Neutrophil (primary cell): Measurements from ENCODE around the gene SLC25A44.
A peak's percentile ranks its signal among the peaks of the same experiment; 100 is the strongest.

Source experiments
- H3K27ac ChIP-seq: fragments of 200-600 bp; sonication (generic); 2 replicates; pipeline ENCODE4 v1.5.1; 2016; ENCODE audit warnings: mild to moderate bottlenecking, moderate library complexity
- H3K27me3 ChIP-seq: fragments of 200-600 bp; sonication (generic); 2 replicates; pipeline ENCODE4 v1.6.0; 2016; ENCODE audit warnings: mild to moderate bottlenecking
- H3K36me3 ChIP-seq: fragments of 200-600 bp; sonication (generic); 2 replicates; pipeline ENCODE4 v1.5.1; 2017
- H3K4me1 ChIP-seq, 2 experiments: fragments of 200-600 bp in 1 of 2; sonication (generic) in 1 of 2; 1 replicate in 1 of 2; 2 replicates in 1 of 2; pipeline versions ENCODE4 v1.5.1 to v1.6.1; 2013 to 2016; ENCODE audit warnings: low read depth in 1 of 2, low read length in 1 of 2, mild to moderate bottlenecking in 1 of 2, moderate library complexity in 1 of 2; ENCODE audit not compliant: control insufficient read depth in 1 of 2, insufficient read depth in 1 of 2
- H3K4me3 ChIP-seq, 2 experiments: fragments of 200-600 bp in 1 of 2; sonication (generic) in 1 of 2; 1 replicate in 1 of 2; 2 replicates in 1 of 2; pipeline ENCODE4 v1.5.1; 2013 to 2016; ENCODE audit warnings: low read depth in 1 of 2, low read length in 1 of 2, mild to moderate bottlenecking in 1 of 2, moderate library complexity in 1 of 2
- H3K9me3 ChIP-seq: fragments of 200-600 bp; sonication (generic); 2 replicates; pipeline ENCODE4 v1.5.1; 2016
- TF ChIP-seq, protein P1 (sequence below): fragments of 200-600 bp; sonication (generic); IDR thresholded peaks from 2 replicates; pipeline ENCODE4 v1.5.1; 2016; ENCODE audit warnings: antibody characterized with exemption

The SLC25A44 gene

DNA sequence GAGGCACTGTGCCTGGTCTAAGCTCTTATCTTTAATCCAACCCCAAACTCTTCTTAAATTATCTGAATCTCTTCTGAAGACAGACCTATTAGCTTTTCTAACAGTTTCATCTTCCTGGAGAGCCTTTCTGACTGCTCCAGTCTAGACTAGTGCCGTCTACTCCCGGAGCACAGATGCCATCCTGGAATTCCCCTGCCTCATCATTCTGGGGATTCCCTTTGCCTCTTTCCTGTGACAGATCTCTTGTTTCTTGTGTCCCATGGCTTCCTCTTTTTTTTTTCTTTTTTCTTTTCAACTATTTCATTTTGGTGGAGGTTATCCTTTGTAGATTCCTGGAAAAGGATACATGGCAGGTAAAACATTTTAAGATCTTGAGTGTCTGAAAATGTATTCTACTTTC, 28.8 kb upstream of the SLC25A44 start:
- Histone ChIP-seq H3K27ac (peak overlapping the region; percentile 26), H3K4me3 (no peak overlapping the region), H3K4me1 (peaks cover 7 to 8% of the 10 kb centered on the region in 2 experiments), H3K27me3 (no peaks in the 10 kb centered on the region), H3K9me3 (no peaks in the 10 kb centered on the region), H3K36me3 (peaks cover 96% of the 10 kb centered on the region)
- TF ChIP-seq, protein P1, sequence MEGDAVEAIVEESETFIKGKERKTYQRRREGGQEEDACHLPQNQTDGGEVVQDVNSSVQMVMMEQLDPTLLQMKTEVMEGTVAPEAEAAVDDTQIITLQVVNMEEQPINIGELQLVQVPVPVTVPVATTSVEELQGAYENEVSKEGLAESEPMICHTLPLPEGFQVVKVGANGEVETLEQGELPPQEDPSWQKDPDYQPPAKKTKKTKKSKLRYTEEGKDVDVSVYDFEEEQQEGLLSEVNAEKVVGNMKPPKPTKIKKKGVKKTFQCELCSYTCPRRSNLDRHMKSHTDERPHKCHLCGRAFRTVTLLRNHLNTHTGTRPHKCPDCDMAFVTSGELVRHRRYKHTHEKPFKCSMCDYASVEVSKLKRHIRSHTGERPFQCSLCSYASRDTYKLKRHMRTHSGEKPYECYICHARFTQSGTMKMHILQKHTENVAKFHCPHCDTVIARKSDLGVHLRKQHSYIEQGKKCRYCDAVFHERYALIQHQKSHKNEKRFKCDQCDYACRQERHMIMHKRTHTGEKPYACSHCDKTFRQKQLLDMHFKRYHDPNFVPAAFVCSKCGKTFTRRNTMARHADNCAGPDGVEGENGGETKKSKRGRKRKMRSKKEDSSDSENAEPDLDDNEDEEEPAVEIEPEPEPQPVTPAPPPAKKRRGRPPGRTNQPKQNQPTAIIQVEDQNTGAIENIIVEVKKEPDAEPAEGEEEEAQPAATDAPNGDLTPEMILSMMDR, result no peak

DNA sequence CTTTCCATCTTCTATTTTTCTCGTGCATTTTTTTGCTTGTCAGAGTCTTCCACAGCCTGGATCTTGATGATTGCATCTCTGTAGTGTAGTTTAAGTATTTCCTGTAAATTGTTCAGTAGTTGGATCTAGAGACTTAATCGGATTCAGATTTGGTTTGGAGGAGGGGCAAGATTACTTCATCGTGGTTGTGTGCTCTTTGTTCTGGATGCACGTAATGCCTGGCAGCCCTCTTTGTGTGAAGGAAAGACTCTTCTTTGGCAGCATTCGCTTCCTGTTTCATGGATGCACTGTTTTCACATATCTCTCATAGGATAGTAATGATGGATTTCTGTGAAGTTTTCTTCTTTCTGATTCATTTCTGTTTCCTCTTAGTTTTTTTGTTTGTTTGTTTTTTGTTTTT, 26.4 kb upstream of the SLC25A44 start:
- Histone ChIP-seq H3K9me3 (no peaks in the 10 kb centered on the region), H3K4me1 (no peaks in the 10 kb centered on the region), H3K27ac (no peak overlapping the region), H3K4me3 (no peak overlapping the region), H3K36me3 (peaks cover 94% of the 10 kb centered on the region), H3K27me3 (no peaks in the 10 kb centered on the region)
- TF ChIP-seq, protein P1, result no peak

DNA sequence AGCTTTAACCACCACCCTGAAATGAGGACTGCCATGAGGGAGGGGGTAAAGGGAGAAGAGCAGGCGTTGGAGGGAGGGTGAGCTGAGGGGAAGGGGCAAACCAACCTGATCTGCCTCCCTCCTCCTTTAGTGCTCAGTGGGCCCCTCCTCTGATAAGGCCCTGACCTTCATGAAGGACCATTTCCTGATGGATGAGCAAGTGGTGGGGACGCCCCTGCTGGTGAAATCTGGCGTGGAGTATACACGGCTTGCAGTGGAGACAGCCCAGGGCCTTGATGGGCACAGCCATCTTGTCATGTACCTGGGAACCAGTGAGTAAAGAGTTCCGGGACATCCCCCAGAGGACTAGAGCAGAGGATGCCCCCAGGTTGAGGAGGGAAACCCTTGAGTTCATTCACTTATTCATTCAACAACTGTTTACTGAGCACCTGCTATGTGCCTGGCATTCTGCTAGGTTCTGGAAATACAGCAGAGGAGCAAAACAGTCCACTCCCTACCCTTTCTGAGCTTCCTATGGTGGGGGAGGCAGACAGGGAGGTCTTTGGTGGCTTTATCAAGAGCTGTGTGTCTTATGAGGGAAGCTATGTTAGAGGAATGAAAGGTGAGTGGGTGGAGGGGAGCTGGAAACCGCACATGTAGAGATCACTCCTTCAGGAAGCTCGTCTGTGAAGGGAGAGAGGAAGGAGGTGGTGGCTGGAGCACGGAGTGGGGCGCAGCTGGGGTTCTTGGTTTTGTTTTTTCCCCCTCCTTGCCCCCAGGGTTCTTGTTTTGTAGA, 21.0 kb upstream of the SLC25A44 start:
- Histone ChIP-seq H3K36me3 (peaks cover 95% of the 10 kb centered on the region), H3K4me3 (no peak overlapping the region), H3K9me3 (no peaks in the 10 kb centered on the region), H3K4me1 (no peaks in the 10 kb centered on the region), H3K27ac (no peak overlapping the region), H3K27me3 (no peaks in the 10 kb centered on the region)
- TF ChIP-seq, protein P1, result no peak

DNA sequence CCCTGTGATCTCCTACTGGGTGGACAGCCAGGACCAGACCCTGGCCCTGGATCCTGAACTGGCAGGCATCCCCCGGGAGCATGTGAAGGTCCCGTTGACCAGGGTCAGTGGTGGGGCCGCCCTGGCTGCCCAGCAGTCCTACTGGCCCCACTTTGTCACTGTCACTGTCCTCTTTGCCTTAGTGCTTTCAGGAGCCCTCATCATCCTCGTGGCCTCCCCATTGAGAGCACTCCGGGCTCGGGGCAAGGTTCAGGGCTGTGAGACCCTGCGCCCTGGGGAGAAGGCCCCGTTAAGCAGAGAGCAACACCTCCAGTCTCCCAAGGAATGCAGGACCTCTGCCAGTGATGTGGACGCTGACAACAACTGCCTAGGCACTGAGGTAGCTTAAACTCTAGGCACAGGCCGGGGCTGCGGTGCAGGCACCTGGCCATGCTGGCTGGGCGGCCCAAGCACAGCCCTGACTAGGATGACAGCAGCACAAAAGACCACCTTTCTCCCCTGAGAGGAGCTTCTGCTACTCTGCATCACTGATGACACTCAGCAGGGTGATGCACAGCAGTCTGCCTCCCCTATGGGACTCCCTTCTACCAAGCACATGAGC, 17.2 kb upstream of the SLC25A44 start:
- H3K4me3 ChIP-seq, result no peak overlapping the region
- TF ChIP-seq, protein P1, result no peak

DNA sequence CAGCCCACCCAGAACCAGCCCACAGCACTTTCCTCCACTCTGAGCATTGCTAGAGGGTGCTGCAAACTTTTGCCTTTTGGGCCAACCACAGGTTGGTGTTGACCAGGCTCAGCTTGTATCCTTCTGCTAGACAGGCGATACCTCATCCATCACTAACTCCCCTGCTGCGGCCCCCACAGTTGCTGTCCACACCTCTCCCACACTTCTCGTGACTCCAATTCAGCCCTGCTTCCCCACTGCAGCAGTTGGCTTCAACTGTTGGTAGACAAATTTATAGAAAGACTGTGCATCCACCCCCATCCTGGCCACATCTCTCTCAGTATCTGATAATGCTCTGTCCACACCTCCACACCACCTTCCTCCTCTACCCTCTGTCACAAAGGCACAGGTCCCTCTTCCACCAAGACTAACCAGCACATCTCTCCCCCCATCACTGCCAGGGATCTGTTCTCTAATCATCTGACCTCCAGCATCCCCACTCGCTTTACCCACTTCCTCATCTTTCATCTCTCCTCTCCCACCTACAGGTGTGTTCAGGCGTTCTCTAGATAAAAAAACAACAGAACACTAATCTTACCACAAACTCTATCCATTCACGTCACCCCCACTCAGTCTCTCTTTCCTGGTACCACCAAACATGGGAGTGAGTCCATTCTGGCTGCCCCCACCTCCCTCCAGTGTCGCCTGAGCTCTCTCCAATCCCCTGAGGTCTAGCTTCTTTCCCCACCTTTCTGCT, 15.8 kb upstream of the SLC25A44 start:
- H3K27ac ChIP-seq, result peak overlapping the region; percentile 52
- H3K9me3 ChIP-seq, result no peaks in the 10 kb centered on the region
- TF ChIP-seq, protein P1, result no peak

More for the DNA sequence above, 17.2 kb upstream of the SLC25A44 start:
- Histone ChIP-seq H3K9me3 (no peaks in the 10 kb centered on the region), H3K36me3 (peaks cover 84% of the 10 kb centered on the region), H3K4me1 (no peaks in the 10 kb centered on the region), H3K27me3 (no peaks in the 10 kb centered on the region), H3K27ac (peak overlapping the region; percentile 52)

More for the DNA sequence above, 15.8 kb upstream of the SLC25A44 start:
- no peaks in the 10 kb centered on the region for H3K4me1 ChIP-seq
- no peak overlapping the region for H3K4me3 ChIP-seq
- peaks cover 83% of the 10 kb centered on the region for H3K36me3 ChIP-seq
- H3K27me3 ChIP-seq, result no peaks in the 10 kb centered on the region
